IPS-15b (cell line): ENCODE measurements around the gene FBXO22.

Experiments used
- H3K27me3 ChIP-seq: one replicate; pipeline ENCODE4 v1.6.1; 2013; ENCODE audit warnings: low read length; ENCODE audit not compliant: control insufficient read depth, insufficient read depth
- H3K36me3 ChIP-seq: one replicate; pipeline ENCODE4 v1.6.1; 2013; ENCODE audit warnings: low read length; ENCODE audit not compliant: control insufficient read depth, insufficient read depth
- H3K4me1 ChIP-seq: one replicate; pipeline ENCODE4 v1.6.1; 2013; ENCODE audit warnings: mild to moderate bottlenecking, low read length; ENCODE audit not compliant: control insufficient read depth, insufficient read depth
- H3K4me3 ChIP-seq: one replicate; pipeline ENCODE4 v1.5.1; 2013; ENCODE audit warnings: low read depth, low read length
- H3K9ac ChIP-seq: one replicate; pipeline ENCODE4 v1.6.1; 2013; ENCODE audit warnings: low read depth, mild to moderate bottlenecking, low read length
- H3K9me3 ChIP-seq: one replicate; pipeline ENCODE4 v1.6.1; 2013; ENCODE audit warnings: mild to moderate bottlenecking, low read length; ENCODE audit not compliant: control insufficient read depth, insufficient read depth

FBXO22 gene

DNA sequence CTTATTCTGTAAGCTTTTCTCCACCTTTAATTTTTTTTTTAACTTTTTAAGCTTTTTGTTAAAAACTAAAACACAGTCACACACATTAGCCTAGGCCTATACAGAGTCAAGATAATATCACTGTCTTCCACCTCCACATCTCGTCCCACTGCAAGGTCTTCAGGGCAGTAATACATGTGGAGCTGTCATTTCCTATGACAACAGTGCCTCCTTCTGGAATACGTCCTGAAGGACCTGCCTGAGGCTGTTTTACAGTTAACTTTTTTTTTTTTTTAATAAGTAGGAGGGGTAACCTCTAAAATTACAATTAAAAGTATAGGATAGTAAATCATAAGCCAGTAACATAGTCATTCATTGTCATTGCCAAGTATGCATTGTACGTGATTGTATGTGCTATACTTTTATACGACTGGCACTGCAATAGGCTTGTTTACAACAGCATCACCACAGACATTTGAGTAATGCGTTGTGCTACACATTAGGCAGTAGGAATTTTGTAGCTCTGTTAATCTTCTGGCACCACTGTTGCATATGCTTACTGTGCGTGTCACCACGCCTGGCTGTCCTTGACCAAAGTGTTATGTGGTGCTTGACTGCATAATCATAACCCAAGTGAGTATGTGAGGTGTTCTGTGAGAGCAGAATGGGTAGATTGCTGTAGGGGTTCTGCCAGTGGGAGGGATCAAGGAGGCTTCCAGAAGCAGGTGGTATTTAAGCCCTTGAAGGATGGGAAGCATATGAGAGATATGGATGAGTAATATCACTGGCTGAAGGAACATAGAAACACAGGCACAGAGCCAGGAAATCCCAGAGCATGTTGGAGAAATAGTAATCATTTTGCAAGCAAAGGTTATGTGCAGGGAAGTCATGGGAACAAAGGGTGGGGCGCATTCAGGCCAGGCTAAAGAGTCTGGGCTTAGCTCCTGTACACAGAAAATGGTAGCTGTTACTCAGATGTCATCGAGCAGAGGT, 18.3 kb downstream of the FBXO22 start:
- no peak overlapping the region for H3K9ac ChIP-seq
- H3K36me3 ChIP-seq = peaks cover 6% of the 10 kb centered on the region
- H3K9me3 ChIP-seq = no peaks in the 10 kb centered on the region
- H3K4me3 ChIP-seq = no peak overlapping the region
- H3K27me3 ChIP-seq = no peaks in the 10 kb centered on the region
- peaks cover 10% of the 10 kb centered on the region for H3K4me1 ChIP-seq

DNA sequence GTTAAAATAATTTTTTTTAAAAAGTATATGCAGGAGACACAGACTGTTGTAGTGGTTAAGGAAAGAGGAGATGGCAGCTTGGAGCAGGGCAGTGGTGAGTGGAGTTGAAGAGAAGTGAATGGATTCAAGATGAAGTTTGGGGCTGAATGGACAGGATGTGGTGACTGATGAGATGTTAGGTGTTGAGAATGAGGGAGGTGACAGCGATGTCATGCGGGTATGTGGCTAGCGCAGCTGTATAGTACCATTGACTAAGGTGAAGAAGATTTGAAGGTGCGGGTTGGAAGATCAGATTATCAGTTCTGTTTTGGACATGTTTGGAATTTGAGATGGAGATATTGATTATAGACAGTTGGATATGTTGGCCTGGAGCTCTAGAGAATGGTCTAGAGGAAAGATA, 20.1 kb downstream of the FBXO22 start:
- Histone ChIP-seq H3K9me3 (no peaks in the 10 kb centered on the region), H3K27me3 (no peaks in the 10 kb centered on the region), H3K4me1 (peaks cover 10% of the 10 kb centered on the region), H3K36me3 (peaks cover 4% of the 10 kb centered on the region), H3K4me3 (no peak overlapping the region), H3K9ac (no peak overlapping the region)

DNA sequence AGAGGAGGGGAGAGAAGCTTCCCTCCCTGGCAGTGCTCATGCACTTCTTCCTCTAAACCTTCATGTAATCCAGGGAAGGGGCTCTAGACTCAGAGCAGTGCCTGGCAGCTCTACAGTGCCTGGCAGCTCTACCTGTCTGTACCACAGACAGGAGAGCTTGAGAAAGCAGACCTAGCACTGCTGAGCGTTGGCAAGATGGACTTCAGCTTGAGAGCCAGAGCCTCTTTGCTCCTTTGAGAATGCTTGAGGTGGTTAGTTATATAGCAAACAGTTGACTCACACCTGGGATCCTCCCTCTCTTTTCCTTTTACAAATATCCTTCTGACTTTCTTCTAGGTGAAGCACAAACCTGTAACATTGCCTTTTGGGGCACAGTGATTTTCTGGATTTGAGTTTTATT, 20.9 kb downstream of the FBXO22 start:
- Histone ChIP-seq H3K36me3 (peaks cover 3% of the 10 kb centered on the region), H3K9ac (no peak overlapping the region), H3K9me3 (no peaks in the 10 kb centered on the region), H3K27me3 (no peaks in the 10 kb centered on the region), H3K4me3 (no peak overlapping the region), H3K4me1 (peaks cover 10% of the 10 kb centered on the region)

GRCh38 chr15:75925440-75925839, 21.8 kb downstream of the FBXO22 start:
- peaks cover 3% of the 10 kb centered on the region for H3K36me3 ChIP-seq
- no peak overlapping the region for H3K4me3 ChIP-seq
- H3K9ac ChIP-seq = no peak overlapping the region
- no peaks in the 10 kb centered on the region for H3K27me3 ChIP-seq
- H3K4me1 ChIP-seq = peaks cover 10% of the 10 kb centered on the region
- H3K9me3 ChIP-seq = no peaks in the 10 kb centered on the region

GRCh38 chr15:75926931-75927330, 23.3 kb downstream of the FBXO22 start:
- Histone ChIP-seq H3K9me3 (no peaks in the 10 kb centered on the region), H3K4me1 (peaks cover 10% of the 10 kb centered on the region), H3K9ac (no peak overlapping the region), H3K27me3 (no peaks in the 10 kb centered on the region), H3K36me3 (peaks cover 3% of the 10 kb centered on the region), H3K4me3 (no peak overlapping the region)

DNA sequence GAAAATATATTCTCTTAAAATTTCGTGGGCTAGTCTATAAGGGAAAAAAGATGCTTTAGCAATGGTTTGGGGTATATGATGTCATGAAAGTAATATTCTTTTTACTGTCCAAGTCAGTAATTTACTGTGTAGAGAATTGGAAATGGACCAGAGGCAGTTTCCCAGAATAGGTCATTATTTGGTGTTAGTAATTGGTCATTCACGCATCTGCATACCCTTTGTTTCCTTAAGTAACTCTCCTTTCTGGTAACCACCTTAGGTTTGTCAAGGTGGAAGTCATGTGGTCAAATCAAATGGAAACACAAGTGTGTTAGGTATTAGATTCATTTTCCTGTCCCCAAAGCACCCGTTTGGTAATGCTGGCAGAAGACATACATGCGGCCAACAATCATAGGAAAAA, 23.9 kb downstream of the FBXO22 start:
- Histone ChIP-seq H3K9ac (no peak overlapping the region), H3K4me1 (peaks cover 10% of the 10 kb centered on the region), H3K36me3 (peaks cover 8% of the 10 kb centered on the region), H3K4me3 (no peak overlapping the region), H3K27me3 (no peaks in the 10 kb centered on the region), H3K9me3 (no peaks in the 10 kb centered on the region)

DNA sequence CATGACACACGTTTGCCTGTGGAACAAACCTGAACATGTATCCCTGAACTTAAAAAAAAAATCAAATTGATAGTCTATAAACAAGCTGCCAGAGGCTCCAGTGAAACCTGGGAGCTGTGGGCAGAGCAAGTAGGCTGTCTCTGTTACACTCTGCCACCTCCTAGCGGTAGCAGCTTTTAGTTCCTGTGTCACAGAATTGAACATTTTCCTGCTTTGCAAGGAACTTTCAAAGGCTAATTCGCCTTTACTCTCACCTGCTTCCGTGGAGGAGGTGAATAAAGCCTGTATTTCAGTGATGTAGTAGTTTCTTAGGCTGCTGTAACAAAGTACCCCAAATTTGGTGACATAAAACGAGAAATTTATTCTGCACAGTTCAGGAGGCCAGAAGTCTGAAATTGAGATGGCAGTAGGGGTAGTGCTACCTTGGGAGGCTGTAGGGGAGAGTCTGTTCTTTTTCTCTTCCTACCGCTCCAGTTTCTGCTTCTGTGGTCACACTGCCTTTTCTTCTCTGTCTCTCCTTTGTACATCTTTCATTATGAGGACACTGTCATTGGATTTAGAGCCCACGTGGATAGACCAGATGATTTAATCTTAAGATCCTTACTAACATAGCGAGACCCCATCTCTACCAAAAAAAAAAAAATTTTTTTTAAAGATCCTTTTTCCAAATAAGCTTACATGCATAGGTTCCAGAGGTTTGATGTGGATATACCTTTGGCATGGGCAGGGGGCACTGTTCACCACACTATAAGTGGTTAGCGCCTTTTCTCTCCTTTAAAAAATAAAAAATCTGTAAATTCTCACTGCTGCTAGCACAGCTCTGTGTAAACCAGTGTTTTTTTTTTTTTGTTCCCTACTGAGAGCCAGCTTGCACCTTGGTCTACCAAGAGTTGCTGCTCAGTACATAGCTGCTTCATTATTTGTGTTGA, 25.3 kb downstream of the FBXO22 start:
- no peaks in the 10 kb centered on the region for H3K27me3 ChIP-seq
- H3K36me3 ChIP-seq = peaks cover 13% of the 10 kb centered on the region
- H3K9ac ChIP-seq = no peak overlapping the region
- no peak overlapping the region for H3K4me3 ChIP-seq
- H3K9me3 ChIP-seq = no peaks in the 10 kb centered on the region
- H3K4me1 ChIP-seq = peaks cover 10% of the 10 kb centered on the region

DNA sequence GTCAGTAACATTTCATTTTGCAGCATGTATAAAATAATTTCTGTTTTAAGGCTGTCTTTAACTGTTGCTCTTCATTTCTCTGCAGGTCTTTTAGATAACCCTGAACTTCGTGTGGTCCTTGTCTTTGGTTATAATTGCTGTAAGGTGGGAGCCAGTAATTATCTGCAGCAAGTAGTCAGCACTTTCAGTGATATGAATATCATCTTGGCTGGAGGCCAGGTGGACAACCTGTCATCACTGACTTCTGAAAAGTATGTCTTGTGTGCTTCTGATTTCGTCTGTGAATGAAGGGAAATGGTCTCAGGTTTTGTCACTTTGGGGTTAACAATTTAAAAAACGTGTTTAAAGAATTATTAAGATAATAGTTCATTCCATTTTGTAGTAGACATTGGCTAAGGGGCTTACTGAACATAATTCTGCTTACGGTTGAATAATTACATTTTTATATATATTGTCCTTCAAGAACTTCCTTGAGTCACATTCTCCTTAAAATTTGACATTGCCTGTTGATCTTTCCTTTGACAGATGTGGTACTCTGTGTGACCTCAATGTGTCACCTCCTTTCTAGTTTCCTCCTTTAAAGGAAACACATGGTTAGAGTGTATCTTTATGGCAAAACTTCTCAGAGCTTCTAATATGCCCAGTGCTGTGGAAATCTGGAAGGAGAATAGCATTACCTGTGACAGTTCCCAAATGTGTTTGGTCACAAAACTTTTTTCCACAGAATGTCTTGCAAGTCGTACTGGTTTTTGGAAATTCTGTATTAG, 26.3 kb downstream of the FBXO22 start:
- peaks cover 10% of the 10 kb centered on the region for H3K4me1 ChIP-seq
- H3K9ac ChIP-seq = no peak overlapping the region
- H3K4me3 ChIP-seq = no peak overlapping the region
- no peaks in the 10 kb centered on the region for H3K27me3 ChIP-seq
- no peaks in the 10 kb centered on the region for H3K9me3 ChIP-seq
- peaks cover 17% of the 10 kb centered on the region for H3K36me3 ChIP-seq

DNA sequence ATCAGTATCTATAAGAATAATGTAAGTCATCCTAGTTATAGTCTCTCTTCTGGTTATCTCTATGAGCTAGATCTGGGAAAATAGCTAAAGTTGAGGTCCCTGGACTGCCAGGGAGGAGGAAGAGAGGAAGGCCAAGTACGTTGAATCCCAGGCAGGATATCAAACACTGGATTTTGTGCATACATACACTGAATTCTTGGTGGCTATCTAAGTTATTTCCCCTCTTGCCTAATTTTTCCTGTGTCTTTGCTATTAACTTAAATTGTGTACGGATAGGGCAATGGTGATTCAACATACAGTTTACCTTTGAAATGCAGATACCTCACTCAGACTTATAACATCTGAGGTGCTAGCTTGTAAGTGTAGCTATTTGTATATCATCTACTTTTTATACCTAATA, 27.2 kb downstream of the FBXO22 start:
- peaks cover 17% of the 10 kb centered on the region for H3K36me3 ChIP-seq
- H3K4me3 ChIP-seq = no peak overlapping the region
- H3K4me1 ChIP-seq = peaks cover 10% of the 10 kb centered on the region
- no peaks in the 10 kb centered on the region for H3K27me3 ChIP-seq
- H3K9ac ChIP-seq = no peak overlapping the region
- no peaks in the 10 kb centered on the region for H3K9me3 ChIP-seq

DNA sequence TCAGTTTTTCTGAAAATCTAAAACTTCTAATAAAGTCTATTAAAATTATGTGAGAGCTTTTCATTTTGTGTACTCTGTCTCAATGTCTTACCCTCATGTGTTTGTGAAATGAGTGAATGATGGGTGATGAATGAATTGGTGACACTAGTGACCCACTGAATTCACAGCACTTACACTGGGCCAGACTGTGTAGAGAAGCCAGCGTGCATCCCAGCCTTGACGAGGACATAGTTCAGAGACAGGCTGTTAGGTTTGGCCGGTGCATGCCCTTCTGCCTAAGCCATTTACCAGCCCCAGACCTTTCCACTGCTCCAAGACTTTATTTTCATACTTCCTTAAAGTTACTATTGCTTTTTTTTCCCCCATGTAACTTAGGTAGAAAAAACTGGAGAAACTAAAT, 38.8 kb downstream of the FBXO22 start:
- Histone ChIP-seq H3K36me3 (peaks cover 5% of the 10 kb centered on the region), H3K9me3 (peaks cover 4% of the 10 kb centered on the region), H3K27me3 (no peaks in the 10 kb centered on the region), H3K4me3 (no peak overlapping the region), H3K9ac (no peak overlapping the region), H3K4me1 (no peaks in the 10 kb centered on the region)

- Histone ChIP-seq H3K9me3 (peaks cover 4% of the 10 kb centered on the region), H3K4me3 (no peak overlapping the region), H3K4me1 (no peaks in the 10 kb centered on the region), H3K27me3 (no peaks in the 10 kb centered on the region), H3K9ac (no peak overlapping the region), H3K36me3 (no peaks in the 10 kb centered on the region)
These were observed 39.6 kb downstream of the FBXO22 start for GRCh38 chr15:75943246-75943645.
